Mesothelial cell of epicardium (in vitro differentiated cells): ENCODE results near the gene GNAZ. TPM values are rescaled to one million over a fixed set of nuclear protein-coding genes. Genes with fewer than 3 reads are reported as not detected.

Experiments
- DNase-seq, 2 experiments: peaks; one replicate each; pipeline ENCODE4 v3.0.0; 2021; ENCODE audit warnings: low spot score in 2 of 2; ENCODE audit not compliant: unreplicated experiment in 2 of 2
- H3K27ac Mint-ChIP-seq: 2 replicates; pipeline ENCODE4 v1.8.0; 2021; ENCODE audit warnings: mixed read lengths
- H3K27me3 Mint-ChIP-seq: 2 replicates; pipeline ENCODE4 v1.8.0; 2021; ENCODE audit warnings: low read depth, mixed read lengths
- H3K36me3 Mint-ChIP-seq: 2 replicates; pipeline ENCODE4 v1.8.0; 2021; ENCODE audit warnings: mixed read lengths
- H3K4me1 Mint-ChIP-seq: 2 replicates; pipeline ENCODE4 v1.8.0; 2021; ENCODE audit warnings: mixed read lengths
- H3K4me3 Mint-ChIP-seq: 2 replicates; pipeline ENCODE4 v1.8.0; 2021; ENCODE audit warnings: mild to moderate bottlenecking, moderate library complexity, mixed read lengths
- H3K9me3 Mint-ChIP-seq: 2 replicates; pipeline ENCODE4 v1.8.0; 2021; ENCODE audit warnings: mixed read lengths
- total RNA-seq: library from RNA; stranded (reverse); gene quantifications from 3 replicates; pipeline ENCODE4 v1.2.1, GENCODE V29; 2021
- TF ChIP-seq, protein P1 (sequence below): fragments of 200-600 bp; sonication (generic); IDR thresholded peaks from one replicate; pipeline ENCODE4 v1.5.0; 2021; ENCODE audit warnings: antibody characterized with exemption; ENCODE audit not compliant: unreplicated experiment

GNAZ gene
- total RNA-seq, 1 donor from 2014 or later, result 6.5 TPM

DNA sequence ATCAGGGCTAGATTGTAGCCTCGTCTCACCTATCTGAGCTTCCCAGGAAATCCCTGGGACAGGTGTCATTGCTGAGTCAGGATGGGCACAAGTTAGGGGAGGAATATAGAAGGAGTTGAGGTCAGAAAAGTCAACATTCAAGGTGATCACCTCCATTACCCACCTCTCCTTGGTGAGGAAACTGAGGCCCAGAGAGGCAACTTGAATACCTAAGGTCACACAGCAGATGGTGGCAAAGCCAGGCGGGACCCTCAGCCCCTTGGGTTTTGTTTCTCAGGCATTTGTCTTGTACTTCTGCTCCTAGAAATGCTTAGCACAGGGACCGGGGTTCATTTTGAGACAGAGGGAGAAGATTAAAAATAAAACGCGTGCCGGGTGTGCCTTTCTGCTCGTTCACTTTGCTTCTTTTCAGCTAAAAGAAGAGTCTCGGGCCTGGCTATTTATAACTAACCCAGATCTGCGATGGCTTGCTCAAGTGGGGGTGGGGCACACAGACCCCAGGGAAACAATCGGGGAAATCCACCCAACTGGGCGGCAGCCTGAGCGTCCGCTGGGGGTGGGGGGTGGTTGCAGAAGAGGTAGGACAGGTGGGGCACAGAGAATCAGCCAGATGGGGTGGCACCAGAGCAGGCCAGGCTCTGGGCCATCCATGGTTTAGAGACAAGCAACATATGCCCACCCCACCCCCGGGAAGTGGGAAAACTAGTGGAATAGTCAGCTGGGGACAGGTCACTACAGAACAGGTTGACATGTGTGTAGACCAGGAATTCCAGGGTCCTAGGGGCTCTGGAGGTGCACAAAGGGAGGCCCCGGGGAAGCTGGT is 3.9 kb upstream of the GNAZ start:
- H3K27me3 Mint-ChIP-seq, result peaks cover 42% of the 10 kb centered on the region
- H3K4me3 Mint-ChIP-seq, result no peak overlapping the region
- TF ChIP-seq, protein P1, sequence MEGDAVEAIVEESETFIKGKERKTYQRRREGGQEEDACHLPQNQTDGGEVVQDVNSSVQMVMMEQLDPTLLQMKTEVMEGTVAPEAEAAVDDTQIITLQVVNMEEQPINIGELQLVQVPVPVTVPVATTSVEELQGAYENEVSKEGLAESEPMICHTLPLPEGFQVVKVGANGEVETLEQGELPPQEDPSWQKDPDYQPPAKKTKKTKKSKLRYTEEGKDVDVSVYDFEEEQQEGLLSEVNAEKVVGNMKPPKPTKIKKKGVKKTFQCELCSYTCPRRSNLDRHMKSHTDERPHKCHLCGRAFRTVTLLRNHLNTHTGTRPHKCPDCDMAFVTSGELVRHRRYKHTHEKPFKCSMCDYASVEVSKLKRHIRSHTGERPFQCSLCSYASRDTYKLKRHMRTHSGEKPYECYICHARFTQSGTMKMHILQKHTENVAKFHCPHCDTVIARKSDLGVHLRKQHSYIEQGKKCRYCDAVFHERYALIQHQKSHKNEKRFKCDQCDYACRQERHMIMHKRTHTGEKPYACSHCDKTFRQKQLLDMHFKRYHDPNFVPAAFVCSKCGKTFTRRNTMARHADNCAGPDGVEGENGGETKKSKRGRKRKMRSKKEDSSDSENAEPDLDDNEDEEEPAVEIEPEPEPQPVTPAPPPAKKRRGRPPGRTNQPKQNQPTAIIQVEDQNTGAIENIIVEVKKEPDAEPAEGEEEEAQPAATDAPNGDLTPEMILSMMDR, result no peak
- H3K36me3 Mint-ChIP-seq, result no peaks in the 10 kb centered on the region
- H3K27ac Mint-ChIP-seq, result no peak overlapping the region
- peak in 1 of 2 experiments; percentile 4 for DNase-seq
- peaks cover 9% of the 10 kb centered on the region for H3K4me1 Mint-ChIP-seq
- no peaks in the 10 kb centered on the region for H3K9me3 Mint-ChIP-seq

DNA sequence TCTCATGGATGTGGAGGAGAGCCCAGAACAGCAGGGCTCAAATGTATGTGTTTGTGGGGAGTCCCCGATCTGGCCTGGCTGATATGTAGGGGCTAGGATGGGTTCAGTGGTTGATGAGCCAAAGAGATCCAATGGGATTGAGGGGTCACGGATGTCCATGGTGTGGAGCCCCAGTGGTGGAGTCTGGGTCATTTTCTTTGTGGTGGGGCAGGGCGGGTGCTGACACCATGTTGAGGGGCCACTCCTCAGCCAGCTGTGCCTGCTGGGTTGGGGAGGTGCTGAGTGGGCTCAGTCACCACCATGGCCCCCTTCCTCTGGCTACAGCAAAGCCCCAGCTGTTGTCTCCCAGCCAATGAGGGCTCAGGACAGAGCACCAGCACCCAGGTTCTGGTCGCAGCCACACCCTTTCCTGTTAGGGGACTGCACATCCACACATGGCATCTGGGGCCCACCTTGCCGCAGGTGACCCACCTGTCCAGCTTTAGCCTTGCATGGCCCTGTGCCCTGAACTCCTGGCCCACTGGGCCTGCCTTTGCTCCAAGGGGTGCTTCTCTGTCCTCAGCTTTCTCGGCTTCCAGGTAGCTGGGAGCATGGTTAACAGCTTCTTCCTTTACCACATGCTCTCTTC is 3.2 kb upstream of the GNAZ start:
- Mint-ChIP-seq H3K4me3 (no peak overlapping the region), H3K36me3 (no peaks in the 10 kb centered on the region), H3K9me3 (no peaks in the 10 kb centered on the region), H3K27ac (no peak overlapping the region), H3K27me3 (peaks cover 49% of the 10 kb centered on the region), H3K4me1 (peaks cover 15% of the 10 kb centered on the region)
- TF ChIP-seq, protein P1, result no peak
- peak; percentile 10 to 34 for DNase-seq

DNA sequence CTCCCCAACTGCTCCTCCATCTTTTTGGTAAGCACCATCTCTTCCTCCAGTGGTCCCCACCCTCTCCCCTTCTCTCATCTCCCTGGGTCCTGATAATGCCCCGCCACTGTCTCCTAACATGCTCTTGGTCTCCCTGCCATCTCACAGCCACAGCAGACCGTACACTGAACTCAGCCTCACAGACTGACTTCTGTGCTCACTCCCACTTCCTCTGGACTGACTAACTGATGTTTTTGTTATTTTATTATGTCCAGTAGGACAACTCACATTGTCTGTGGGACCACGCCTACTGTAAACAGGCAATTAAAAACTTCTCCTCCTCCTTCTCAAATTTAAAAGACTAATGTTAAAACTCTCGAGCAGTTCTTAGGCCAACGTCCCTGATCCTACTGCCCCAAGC is 2.6 kb upstream of the GNAZ start:
- Mint-ChIP-seq H3K9me3 (no peaks in the 10 kb centered on the region), H3K4me3 (no peak overlapping the region), H3K4me1 (peaks cover 21% of the 10 kb centered on the region), H3K36me3 (no peaks in the 10 kb centered on the region), H3K27me3 (peaks cover 54% of the 10 kb centered on the region), H3K27ac (no peak overlapping the region)
- TF ChIP-seq, protein P1, result no peak
- no peak for DNase-seq

DNA sequence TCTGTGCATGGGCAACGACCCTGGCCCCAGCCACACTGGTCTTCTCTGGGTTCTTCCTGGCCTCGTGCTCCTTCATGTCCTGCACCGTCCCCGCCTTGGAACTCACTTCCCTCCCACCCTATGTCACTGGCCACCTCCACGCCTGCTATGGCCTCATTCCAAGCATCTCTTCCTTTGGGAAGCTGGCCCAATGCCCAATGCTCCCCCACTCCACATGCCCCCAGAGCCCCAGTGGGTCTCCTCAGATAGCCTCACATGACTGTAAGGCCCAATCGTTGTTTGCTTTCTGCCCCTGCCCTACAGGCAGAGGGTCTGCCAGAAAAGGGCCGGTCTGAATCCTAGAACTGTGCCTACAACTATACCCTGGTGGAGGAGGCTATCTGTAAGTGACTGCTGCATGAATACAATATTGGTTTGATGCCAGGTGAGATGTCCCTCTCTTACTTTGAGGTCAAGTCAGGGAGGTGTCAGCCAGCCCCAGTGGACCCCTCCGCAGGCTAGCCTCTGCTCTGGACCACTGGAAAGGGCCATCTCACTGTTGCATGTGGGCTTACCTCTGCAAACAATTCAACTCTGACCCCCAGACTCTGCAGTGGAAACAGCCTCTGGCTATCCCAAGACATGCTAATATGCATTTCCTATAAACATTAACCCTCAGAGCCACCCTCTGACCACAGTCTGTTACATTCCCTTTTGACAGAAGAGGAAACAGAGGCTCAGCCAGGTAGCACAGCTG is 2.1 kb upstream of the GNAZ start:
- TF ChIP-seq, protein P1, result no peak
- DNase-seq, result peak; percentile 6 to 37
- Mint-ChIP-seq H3K4me3 (no peak overlapping the region), H3K36me3 (no peaks in the 10 kb centered on the region), H3K27me3 (peaks cover 54% of the 10 kb centered on the region), H3K4me1 (peaks cover 26% of the 10 kb centered on the region), H3K9me3 (no peaks in the 10 kb centered on the region), H3K27ac (no peak overlapping the region)

DNA sequence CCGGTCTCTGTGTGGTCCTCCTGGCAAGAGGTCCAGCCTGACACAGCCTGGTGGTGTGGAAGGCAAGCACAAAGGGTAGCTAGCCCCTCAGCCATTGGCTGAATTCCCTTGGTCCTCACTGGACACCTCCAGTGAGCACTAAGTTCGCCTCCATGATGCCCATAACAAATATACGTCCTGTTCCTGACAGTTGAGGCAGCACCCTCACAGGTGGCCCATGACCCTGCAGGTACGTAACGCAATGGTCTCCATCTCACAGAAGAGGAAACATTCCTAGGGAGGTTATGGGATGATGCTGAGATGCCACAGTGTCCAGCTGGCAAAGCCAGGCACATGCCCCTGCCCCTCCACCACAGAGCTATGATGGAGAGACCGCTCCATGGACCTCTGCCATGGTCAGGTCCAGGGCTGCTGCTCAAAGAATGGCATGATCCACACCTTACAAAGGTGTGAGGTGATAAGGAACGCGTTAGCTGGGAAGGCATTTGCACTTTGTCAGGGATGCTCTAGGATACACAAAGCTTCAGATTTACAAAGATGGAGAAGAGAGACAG is 1.4 kb upstream of the GNAZ start:
- peaks cover 26% of the 10 kb centered on the region for H3K4me1 Mint-ChIP-seq
- H3K27ac Mint-ChIP-seq, result no peak overlapping the region
- TF ChIP-seq, protein P1, result no peak
- H3K4me3 Mint-ChIP-seq, result peak overlapping the region; percentile 72
- peak in 1 of 2 experiments; percentile 3 for DNase-seq
- H3K27me3 Mint-ChIP-seq, result peaks cover 60% of the 10 kb centered on the region
- H3K36me3 Mint-ChIP-seq, result no peaks in the 10 kb centered on the region
- H3K9me3 Mint-ChIP-seq, result no peaks in the 10 kb centered on the region
